A549 (cell line): Measurements from ENCODE around the gene DMPK. TPM values are rescaled to one million over a fixed set of nuclear protein-coding genes. Genes with fewer than 3 reads are reported as not detected.
A peak's percentile ranks its signal among the peaks of the same experiment; 100 is the strongest.

ENCODE experiments used
- ATAC-seq, 2 experiments: fragments of 200-7000 bp in 1 of 2; fragments of >200 bp in 1 of 2; cut with Nextera tagmentation in 1 of 2; cut with Tn5 transposase in 1 of 2; 3 replicates each; pipeline versions ENCODE4 v1.8.0 to v1.9.1; 2018 to 2020; ENCODE audit warnings: mild to moderate bottlenecking in 1 of 2, moderate library complexity in 1 of 2
- CTCF ChIA-PET: fragments of 300-600 bp; sonication (Branson Sonifier 250); formaldehyde crosslinking; extraction: SDS; loops from one replicate; lab custom pipeline; 2021; ENCODE audit warnings: antibody characterized with exemption, inconsistent platforms; lab: Yijun Ruan, JAX
- POLR2A ChIA-PET: fragments of 350-600 bp; formaldehyde crosslinking; extraction: SDS; loops from one replicate; lab custom pipeline; 2021; ENCODE audit warnings: antibody characterized with exemption, inconsistent platforms; lab: Yijun Ruan, JAX
- DNase-seq, 2 experiments: peaks; one replicate each; pipeline versions ENCODE4 v3.0.0 to v3.0.0-alpha.2; 2011 to 2016; ENCODE audit warnings: low read depth in 1 of 2, low spot score in 1 of 2
- FAIRE-seq: peaks from 2 replicates; lab custom pipeline; 2011; peaks lifted over from hg19 to GRCh38; lab: Jason Lieb, UNC
- H3K27ac ChIP-seq, 2 experiments: fragments of >200 bp; sonication (Bioruptor Twin); formaldehyde crosslinking; 3 replicates each; pipeline ENCODE4 v1.5.1; 2016 to 2017
- H3K4me1 ChIP-seq: fragments of >200 bp; sonication (Bioruptor Twin); formaldehyde crosslinking; 3 replicates; pipeline ENCODE4 v1.6.1; 2016
- H3K4me2 ChIP-seq: fragments of >200 bp; sonication (Bioruptor Twin); formaldehyde crosslinking; 3 replicates; pipeline ENCODE4 v1.6.1; 2016
- H3K4me3 ChIP-seq: fragments of >200 bp; sonication (Bioruptor Twin); formaldehyde crosslinking; 3 replicates; pipeline ENCODE4 v1.5.1; 2016
- H3K9me3 ChIP-seq: fragments of >200 bp; sonication (Bioruptor Twin); formaldehyde crosslinking; 3 replicates; pipeline ENCODE4 v1.6.1; 2016
- BHLHE40 ChIP-seq: IDR thresholded peaks from 2 replicates; pipeline ENCODE4 v1.6.1; 2012; ENCODE audit warnings: low read depth, low read length, inconsistent platforms
- CBX2 ChIP-seq: fragments of 200-600 bp; sonication (generic); IDR thresholded peaks from 2 replicates; pipeline ENCODE4 v1.6.1; 2016; ENCODE audit warnings: low read depth, mild to moderate bottlenecking, borderline replicate concordance
- CHD2 ChIP-seq: fragments of 150-350 bp; IDR thresholded peaks from 2 replicates; pipeline ENCODE4 v1.6.1; 2014; ENCODE audit warnings: low read length; ENCODE audit not compliant: partially characterized antibody
- E2F6 ChIP-seq: IDR thresholded peaks from 2 replicates; pipeline ENCODE4 v1.6.1; 2012; ENCODE audit warnings: low read depth, borderline replicate concordance
- EHF ChIP-seq: fragments of 250-450 bp; sonication (Bioruptor Pico); IDR thresholded peaks from 2 replicates; pipeline ENCODE4 v1.5.0; 2020; ENCODE audit warnings: mild to moderate bottlenecking
- EP300 ChIP-seq, 2 experiments: fragments of >200 bp; sonication (Bioruptor Twin); formaldehyde crosslinking; IDR thresholded peaks; 2 replicates in 1 of 2; 3 replicates in 1 of 2; pipeline ENCODE4 v1.6.1; 2016 to 2017
- ESRRA ChIP-seq: fragments of 150-350 bp; IDR thresholded peaks from 2 replicates; pipeline ENCODE4 v1.6.1; 2014; ENCODE audit warnings: mild to moderate bottlenecking, low read length, borderline replicate concordance
- FOSB ChIP-seq: fragments of 250-450 bp; sonication (Bioruptor Pico); IDR thresholded peaks from 2 replicates; pipeline ENCODE4 v1.5.0; 2020; ENCODE audit warnings: mild to moderate bottlenecking, moderate library complexity
- FOXS1 ChIP-seq: fragments of 250-450 bp; sonication (Bioruptor Pico); IDR thresholded peaks from 2 replicates; pipeline ENCODE4 v1.5.0; 2020; ENCODE audit warnings: mild to moderate bottlenecking, moderate library complexity
- HOXB13 ChIP-seq: fragments of 250-450 bp; sonication (Bioruptor Pico); IDR thresholded peaks from 2 replicates; pipeline ENCODE4 v1.5.0; 2020; ENCODE audit warnings: low read depth, mild to moderate bottlenecking, moderate library complexity
- HOXB5 ChIP-seq: fragments of 250-450 bp; sonication (Bioruptor Pico); IDR thresholded peaks from 2 replicates; pipeline ENCODE4 v1.5.0; 2020; ENCODE audit warnings: mild to moderate bottlenecking, moderate library complexity
- JUN ChIP-seq, 2 experiments: fragments of >200 bp; sonication (Bioruptor Twin); formaldehyde crosslinking; IDR thresholded peaks; 2 replicates in 1 of 2; 3 replicates in 1 of 2; pipeline ENCODE4 v1.6.1; 2016 to 2017
- KDM1A ChIP-seq: fragments of 200-600 bp; sonication (generic); IDR thresholded peaks from 2 replicates; pipeline ENCODE4 v1.6.1; 2016; ENCODE audit warnings: low read depth, mild to moderate bottlenecking
- MAFK ChIP-seq: fragments of 450-650 bp; IDR thresholded peaks from 2 replicates; pipeline ENCODE4 v1.6.1; 2014; ENCODE audit not compliant: partially characterized antibody
- PHF8 ChIP-seq: fragments of 200-600 bp; sonication (generic); IDR thresholded peaks from 2 replicates; pipeline ENCODE4 v1.6.1; 2016; ENCODE audit warnings: low read depth, mild to moderate bottlenecking, antibody characterized with exemption, moderate library complexity, borderline replicate concordance
- POLR2A ChIP-seq: IDR thresholded peaks from 2 replicates; pipeline ENCODE4 v1.6.1; 2012; ENCODE audit warnings: mild to moderate bottlenecking, low read length
- RCOR1 ChIP-seq: fragments of 150-350 bp; IDR thresholded peaks from 2 replicates; pipeline ENCODE4 v1.6.1; 2014; ENCODE audit warnings: antibody characterized with exemption, low read length, low read depth
- RFX5 ChIP-seq: fragments of 450-650 bp; IDR thresholded peaks from 2 replicates; pipeline ENCODE4 v1.7.1; 2014; ENCODE audit warnings: antibody characterized with exemption, mild to moderate bottlenecking, moderate library complexity
- TP53 ChIP-seq: fragments of 250-450 bp; sonication (Bioruptor Pico); IDR thresholded peaks from 2 replicates; pipeline ENCODE4 v1.5.0; 2021; ENCODE audit warnings: mild to moderate bottlenecking, moderate library complexity
- ZC3H11A ChIP-seq: fragments of 450-650 bp; IDR thresholded peaks from 2 replicates; pipeline ENCODE4 v1.6.1; 2014; ENCODE audit warnings: antibody characterized with exemption, mild to moderate bottlenecking
- ZFP36 ChIP-seq: fragments of 450-650 bp; IDR thresholded peaks from 2 replicates; pipeline ENCODE4 v1.6.1; 2014; ENCODE audit warnings: borderline replicate concordance; ENCODE audit not compliant: partially characterized antibody
- ZSCAN20 ChIP-seq: fragments of 250-450 bp; sonication (Bioruptor Pico); IDR thresholded peaks from 2 replicates; pipeline ENCODE4 v1.8.0; 2022; ENCODE audit warnings: mild to moderate bottlenecking, moderate library complexity
- WGBS: methylation state at CpG from one replicate; pipeline ENCODE4 v1.1.6; 2017; ENCODE audit errors: missing lambda C conversion rate; 5-methylcytosine and 5-hydroxymethylcytosine counted together
- polyA plus RNA-seq, 4 experiments: library from polyadenylated mRNA; depleted of rRNA in 3 of 4; stranded (reverse); fragments of >200 nt; fragmentation: RNase III in 1 of 4; extraction: RNeasy Plus Mini Kit Qiagen cat#74134 plus additional on column Dnase treatment in 1 of 4; gene quantifications; 2 replicates in 3 of 4; 3 replicates in 1 of 4; pipeline ENCODE4 v1.2.3, GENCODE V29; 2011 to 2017
- TF ChIP-seq, protein P1 (sequence below): IDR thresholded peaks from 2 replicates; pipeline ENCODE4 v1.6.1; 2012
- TF ChIP-seq, protein P2 (sequence below): fragments of >200 bp; sonication (Bioruptor Twin); formaldehyde crosslinking; IDR thresholded peaks from 3 replicates; pipeline ENCODE4 v1.5.1; 2016
- TF ChIP-seq, protein P3 (sequence below): IDR thresholded peaks from 2 replicates; pipeline ENCODE4 v1.6.1; 2012
- TF ChIP-seq, protein P4 (sequence below): fragments of 200-600 bp; sonication (generic); IDR thresholded peaks from 2 replicates; pipeline ENCODE4 v1.6.1; 2016; ENCODE audit warnings: antibody characterized with exemption, mild to moderate bottlenecking, moderate library complexity

DMPK gene
- polyA plus RNA-seq, 2 of the 4 experiments (the other 2 are of a cell fraction) = 21.6 to 56.6 TPM

DNA sequence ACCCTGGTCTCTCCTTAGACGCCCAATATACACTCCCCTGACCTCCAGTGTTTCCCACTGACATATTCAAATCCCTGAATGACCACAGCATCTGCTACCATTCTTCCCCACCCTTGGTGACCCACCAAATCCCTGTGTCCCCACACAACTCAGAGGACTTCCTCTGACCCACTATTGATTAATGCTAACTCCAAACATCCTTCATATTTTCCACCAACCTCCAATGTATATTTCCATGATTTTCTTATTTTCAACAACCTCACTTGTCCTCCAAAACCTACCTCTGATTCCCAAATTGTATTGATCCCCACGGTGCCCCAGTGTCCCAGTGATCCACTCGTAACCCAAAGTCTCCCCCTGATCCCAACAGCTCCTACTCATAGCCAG, 10.9 kb upstream of the DMPK start:
- POLR2A ChIA-PET = interaction anchor here (1.0 to 2.8 kb wide), 6 partner anchors 8 to 26 kb away, joined by 3 to 43 read pairs (median 4); partner anchors contain the start of genes DMPK and SIX5

DNA sequence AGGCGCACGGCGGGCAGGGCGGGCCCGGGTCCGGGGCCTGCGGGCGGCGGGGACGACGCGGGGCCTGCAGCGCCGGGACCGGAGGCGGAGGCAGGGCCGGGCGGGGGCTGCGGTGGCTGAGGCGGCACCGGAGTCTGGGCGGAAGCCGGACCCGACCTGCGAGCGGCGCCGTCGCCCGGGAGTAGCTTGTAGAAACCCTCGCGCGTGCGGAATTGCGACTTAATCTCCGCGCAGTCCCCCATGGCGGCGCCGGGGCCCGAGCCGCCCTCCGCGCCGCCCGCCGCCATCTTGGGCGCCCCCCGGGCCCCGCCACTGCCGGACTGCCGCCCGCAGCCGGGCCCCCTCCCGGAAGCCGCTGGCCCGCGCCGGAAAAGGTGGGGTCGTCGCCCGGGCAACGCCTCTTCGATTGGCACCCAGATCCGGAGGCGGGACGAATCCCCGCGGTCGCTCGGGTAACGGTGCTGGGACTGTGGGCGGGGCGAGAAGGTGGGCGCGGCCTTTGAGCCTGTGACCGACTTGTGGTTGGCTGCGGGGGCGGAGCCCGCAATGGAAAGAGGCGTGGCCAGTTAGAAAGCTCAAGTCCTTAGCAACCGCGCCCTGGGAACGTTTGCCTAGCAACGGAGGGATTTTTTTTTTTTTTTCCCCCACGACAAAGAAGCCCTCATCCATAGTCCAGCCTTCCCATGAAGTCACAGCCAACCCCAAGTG, 10.3 kb upstream of the DMPK start, which contains the start of gene DMWD:
DMWD (minus strand) TSS at position 376 of the 708 bp plus-strand sequence; CDS start at position 287, 89 bp downstream.
- CTCF ChIA-PET = interaction anchor here (0.7 to 74.3 kb wide), 4 partner anchors 8 to 991 kb away, joined by 4 to 2204 read pairs (median 1106); partner anchors contain the start of genes DMPK, DMWD, RSPH6A and SIX5
- H3K4me3 ChIP-seq = peak within 1 kb of the TSS; percentile 97
- H3K4me2 ChIP-seq = peak within 1 kb of the TSS; percentile 97
- POLR2A ChIA-PET = interaction anchor here (0.6 to 2.8 kb wide), 7 partner anchors 8 to 25 kb away, joined by 3 to 43 read pairs (median 3); partner anchors contain the start of genes DMPK, RSPH6A and SIX5
- WGBS = 2% methylated on average over 56 of the region's 86 CpGs
- peak; percentile 90 to 93 for ATAC-seq
- H3K27ac ChIP-seq = peak within 1 kb of the TSS; percentile 87 to 98
- FAIRE-seq = peak; percentile 93
- peaks cover 19% of the 10 kb centered on the region for H3K4me1 ChIP-seq
- no peaks in the 10 kb centered on the region for H3K9me3 ChIP-seq
- DNase-seq = peak; percentile 90 to 99
- TF ChIP-seq ESRRA (no peak), CBX2 (no peak), HOXB5 (CRISPR knock-in tag) (peak; percentile 67; the same call in 1 of the 2 replicates), POLR2A (peak; percentile 86), MAFK (no peak), ZFP36 (no peak), TP53 (CRISPR knock-in tag) (0 out of 2 replicates have a peak, but pooled peaks have one; percentile 46), RFX5 (peak; percentile 61; the same call in 1 of the 2 replicates), PHF8 (peak; percentile 81; the same call in 1 of the 2 replicates)
- TF ChIP-seq, protein P1, sequence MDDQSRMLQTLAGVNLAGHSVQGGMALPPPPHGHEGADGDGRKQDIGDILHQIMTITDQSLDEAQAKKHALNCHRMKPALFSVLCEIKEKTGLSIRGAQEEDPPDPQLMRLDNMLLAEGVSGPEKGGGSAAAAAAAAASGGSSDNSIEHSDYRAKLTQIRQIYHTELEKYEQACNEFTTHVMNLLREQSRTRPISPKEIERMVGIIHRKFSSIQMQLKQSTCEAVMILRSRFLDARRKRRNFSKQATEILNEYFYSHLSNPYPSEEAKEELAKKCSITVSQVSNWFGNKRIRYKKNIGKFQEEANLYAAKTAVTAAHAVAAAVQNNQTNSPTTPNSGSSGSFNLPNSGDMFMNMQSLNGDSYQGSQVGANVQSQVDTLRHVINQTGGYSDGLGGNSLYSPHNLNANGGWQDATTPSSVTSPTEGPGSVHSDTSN = peak; percentile 89
- TF ChIP-seq, protein P2, sequence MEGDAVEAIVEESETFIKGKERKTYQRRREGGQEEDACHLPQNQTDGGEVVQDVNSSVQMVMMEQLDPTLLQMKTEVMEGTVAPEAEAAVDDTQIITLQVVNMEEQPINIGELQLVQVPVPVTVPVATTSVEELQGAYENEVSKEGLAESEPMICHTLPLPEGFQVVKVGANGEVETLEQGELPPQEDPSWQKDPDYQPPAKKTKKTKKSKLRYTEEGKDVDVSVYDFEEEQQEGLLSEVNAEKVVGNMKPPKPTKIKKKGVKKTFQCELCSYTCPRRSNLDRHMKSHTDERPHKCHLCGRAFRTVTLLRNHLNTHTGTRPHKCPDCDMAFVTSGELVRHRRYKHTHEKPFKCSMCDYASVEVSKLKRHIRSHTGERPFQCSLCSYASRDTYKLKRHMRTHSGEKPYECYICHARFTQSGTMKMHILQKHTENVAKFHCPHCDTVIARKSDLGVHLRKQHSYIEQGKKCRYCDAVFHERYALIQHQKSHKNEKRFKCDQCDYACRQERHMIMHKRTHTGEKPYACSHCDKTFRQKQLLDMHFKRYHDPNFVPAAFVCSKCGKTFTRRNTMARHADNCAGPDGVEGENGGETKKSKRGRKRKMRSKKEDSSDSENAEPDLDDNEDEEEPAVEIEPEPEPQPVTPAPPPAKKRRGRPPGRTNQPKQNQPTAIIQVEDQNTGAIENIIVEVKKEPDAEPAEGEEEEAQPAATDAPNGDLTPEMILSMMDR = no peak
- TF ChIP-seq, protein P3, sequence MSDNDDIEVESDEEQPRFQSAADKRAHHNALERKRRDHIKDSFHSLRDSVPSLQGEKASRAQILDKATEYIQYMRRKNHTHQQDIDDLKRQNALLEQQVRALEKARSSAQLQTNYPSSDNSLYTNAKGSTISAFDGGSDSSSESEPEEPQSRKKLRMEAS = 0 out of 2 replicates have a peak, but pooled peaks have one; percentile 18

More for the DNA sequence above, 10.9 kb upstream of the DMPK start:
- WGBS = 6% methylated on average over 3 of the region's 3 CpGs
- ATAC-seq (no peak), FAIRE-seq (no peak), DNase-seq (no peak)
- Histone ChIP-seq H3K27ac (0 out of 6 replicates have a peak overlapping the region, but pooled peaks of 1 of the 2 experiments have one; percentile 3), H3K4me3 (no peak overlapping the region; the same call in 2 of the 3 replicates), H3K4me2 (peak overlapping the region; percentile 65), H3K4me1 (peaks cover 19% of the 10 kb centered on the region), H3K9me3 (no peaks in the 10 kb centered on the region)
- no peak for TF ChIP-seq FOXS1 (CRISPR knock-in tag)
- TF ChIP-seq EP300 (IDR thresholded peaks at IDR 0.05) = no peak
- TF ChIP-seq E2F6 = no peak
- no peak for TF ChIP-seq RCOR1
- TF ChIP-seq CHD2 = no peak
- TF ChIP-seq HOXB13 (CRISPR knock-in tag) = no peak
- TF ChIP-seq, protein P2 = no peak
- TF ChIP-seq EHF (CRISPR knock-in tag) = no peak
- TF ChIP-seq ZSCAN20 = no peak
- no peak for TF ChIP-seq FOSB (CRISPR knock-in tag)
- TF ChIP-seq JUN (IDR thresholded peaks at IDR 0.05) = no peak
- no peak for TF ChIP-seq ZC3H11A
- TF ChIP-seq HOXB5 (CRISPR knock-in tag) = no peak
- TF ChIP-seq RFX5 = no peak
- no peak for TF ChIP-seq ZFP36
- TF ChIP-seq BHLHE40 = no peak
- TF ChIP-seq KDM1A = no peak
- TF ChIP-seq ESRRA = no peak
- TF ChIP-seq, protein P4, sequence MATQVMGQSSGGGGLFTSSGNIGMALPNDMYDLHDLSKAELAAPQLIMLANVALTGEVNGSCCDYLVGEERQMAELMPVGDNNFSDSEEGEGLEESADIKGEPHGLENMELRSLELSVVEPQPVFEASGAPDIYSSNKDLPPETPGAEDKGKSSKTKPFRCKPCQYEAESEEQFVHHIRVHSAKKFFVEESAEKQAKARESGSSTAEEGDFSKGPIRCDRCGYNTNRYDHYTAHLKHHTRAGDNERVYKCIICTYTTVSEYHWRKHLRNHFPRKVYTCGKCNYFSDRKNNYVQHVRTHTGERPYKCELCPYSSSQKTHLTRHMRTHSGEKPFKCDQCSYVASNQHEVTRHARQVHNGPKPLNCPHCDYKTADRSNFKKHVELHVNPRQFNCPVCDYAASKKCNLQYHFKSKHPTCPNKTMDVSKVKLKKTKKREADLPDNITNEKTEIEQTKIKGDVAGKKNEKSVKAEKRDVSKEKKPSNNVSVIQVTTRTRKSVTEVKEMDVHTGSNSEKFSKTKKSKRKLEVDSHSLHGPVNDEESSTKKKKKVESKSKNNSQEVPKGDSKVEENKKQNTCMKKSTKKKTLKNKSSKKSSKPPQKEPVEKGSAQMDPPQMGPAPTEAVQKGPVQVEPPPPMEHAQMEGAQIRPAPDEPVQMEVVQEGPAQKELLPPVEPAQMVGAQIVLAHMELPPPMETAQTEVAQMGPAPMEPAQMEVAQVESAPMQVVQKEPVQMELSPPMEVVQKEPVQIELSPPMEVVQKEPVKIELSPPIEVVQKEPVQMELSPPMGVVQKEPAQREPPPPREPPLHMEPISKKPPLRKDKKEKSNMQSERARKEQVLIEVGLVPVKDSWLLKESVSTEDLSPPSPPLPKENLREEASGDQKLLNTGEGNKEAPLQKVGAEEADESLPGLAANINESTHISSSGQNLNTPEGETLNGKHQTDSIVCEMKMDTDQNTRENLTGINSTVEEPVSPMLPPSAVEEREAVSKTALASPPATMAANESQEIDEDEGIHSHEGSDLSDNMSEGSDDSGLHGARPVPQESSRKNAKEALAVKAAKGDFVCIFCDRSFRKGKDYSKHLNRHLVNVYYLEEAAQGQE = no peak
- CTCF ChIA-PET = interaction anchor here (0.7 to 74.3 kb wide), 4 partner anchors 8 to 991 kb away, joined by 4 to 2204 read pairs (median 1106); partner anchors contain the start of genes DMPK, DMWD, RSPH6A and SIX5
